ENCODE data around the gene PRKAR2B.
"Not testable (repeated sequence)": the region's sequence is repeated elsewhere in the genome, so short reads cannot be mapped to it uniquely, and the experiment has no call there.

The PRKAR2B gene

GRCh38 chr7:107151538-107151937 is 107.0 kb downstream of the PRKAR2B start:
- WGBS, 2 donors (ENCODE audit: extremely low coverage in 2 of 2, insufficient read length in 2 of 2, insufficient replicate concordance in 1 of 2), result no CpG with 5 or more reads among the region's 7 CpGs
- Histone ChIP-seq H3K23ac (ENCODE audit: low read depth, low read length, poor library complexity) (no peak overlapping the region), H3K9me3 (replicated peaks in 1 of 2; ENCODE audit: control insufficient read depth in 2 of 2, insufficient read depth in 1 of 2, low read depth in 1 of 2, low read length in 2 of 2) (no peaks in the 10 kb centered on the region), H4K91ac (ENCODE audit: low read depth, low read length, poor library complexity) (no peak overlapping the region), H2AK5ac (ENCODE audit: low read depth, low read length) (no peak overlapping the region), H3K4ac (ENCODE audit: low read length) (no peak overlapping the region), H2AFZ (ENCODE audit: low read length) (no peak overlapping the region), H3K4me1 (ENCODE audit: control insufficient read depth in 2 of 2, insufficient read depth in 1 of 2, low read depth in 1 of 2, low read length in 2 of 2) (no peaks in the 10 kb centered on the region), H2BK15ac (ENCODE audit: low read length) (no peak overlapping the region), H3K18ac (ENCODE audit: low read length) (no peak overlapping the region), H2BK120ac (ENCODE audit: low read depth, low read length) (no peak overlapping the region), H4K8ac (ENCODE audit: low read depth, low read length) (no peak overlapping the region), H3K27ac (replicated peaks; ENCODE audit: low read length) (no peak overlapping the region), H2BK12ac (ENCODE audit: low read length) (no peak overlapping the region), H3K9ac (ENCODE audit: low read depth, low read length, poor library complexity) (no peak overlapping the region), H3K4me2 (ENCODE audit: insufficient read depth, low read length, poor library complexity, severe bottlenecking) (no peak overlapping the region), H3K4me3 (ENCODE audit: low read length in 2 of 2) (no peak overlapping the region), H3K36me3 (replicated peaks in 1 of 2; ENCODE audit: control insufficient read depth in 2 of 2, insufficient read depth in 2 of 2, low read length in 2 of 2) (peaks cover 0 to 2% of the 10 kb centered on the region in 2 donors), H3K14ac (ENCODE audit: low read length) (no peak overlapping the region), H3K27me3 (ENCODE audit: control insufficient read depth in 3 of 3, insufficient read depth in 3 of 3, low read depth in 1 of 3, low read length in 3 of 3) (no peaks in the 10 kb centered on the region), H2BK5ac (ENCODE audit: low read length) (no peak overlapping the region), H3K79me1 (ENCODE audit: low read depth, low read length) (no peaks in the 10 kb centered on the region)
- DNase-seq (ENCODE audit: low spot score), result no peak

GRCh38 chr7:107152011-107152410 is 107.5 kb downstream of the PRKAR2B start:
- WGBS, 2 donors (ENCODE audit: extremely low coverage in 2 of 2, insufficient read length in 2 of 2, insufficient replicate concordance in 1 of 2), result no CpG with 5 or more reads among the region's 4 CpGs
- Histone ChIP-seq H2BK12ac (ENCODE audit: low read length) (no peak overlapping the region), H4K91ac (ENCODE audit: low read depth, low read length, poor library complexity) (no peak overlapping the region), H2AK5ac (ENCODE audit: low read depth, low read length) (no peak overlapping the region), H3K27me3 (ENCODE audit: control insufficient read depth in 3 of 3, insufficient read depth in 3 of 3, low read depth in 1 of 3, low read length in 3 of 3) (no peaks in the 10 kb centered on the region), H3K9ac (ENCODE audit: low read depth, low read length, poor library complexity) (no peak overlapping the region), H2BK5ac (ENCODE audit: low read length) (no peak overlapping the region), H2AFZ (ENCODE audit: low read length) (no peak overlapping the region), H3K18ac (ENCODE audit: low read length) (no peak overlapping the region), H2BK120ac (ENCODE audit: low read depth, low read length) (no peak overlapping the region), H3K4me2 (ENCODE audit: insufficient read depth, low read length, poor library complexity, severe bottlenecking) (no peak overlapping the region), H3K36me3 (replicated peaks in 1 of 2; ENCODE audit: control insufficient read depth in 2 of 2, insufficient read depth in 2 of 2, low read length in 2 of 2) (peaks cover 0 to 2% of the 10 kb centered on the region in 2 donors), H3K4me1 (ENCODE audit: control insufficient read depth in 2 of 2, insufficient read depth in 1 of 2, low read depth in 1 of 2, low read length in 2 of 2) (no peaks in the 10 kb centered on the region), H3K4ac (ENCODE audit: low read length) (no peak overlapping the region), H3K23ac (ENCODE audit: low read depth, low read length, poor library complexity) (no peak overlapping the region), H3K9me3 (replicated peaks in 1 of 2; ENCODE audit: control insufficient read depth in 2 of 2, insufficient read depth in 1 of 2, low read depth in 1 of 2, low read length in 2 of 2) (no peaks in the 10 kb centered on the region), H3K27ac (replicated peaks; ENCODE audit: low read length) (no peak overlapping the region), H4K8ac (ENCODE audit: low read depth, low read length) (no peak overlapping the region), H3K79me1 (ENCODE audit: low read depth, low read length) (no peaks in the 10 kb centered on the region), H3K14ac (ENCODE audit: low read length) (no peak overlapping the region), H2BK15ac (ENCODE audit: low read length) (no peak overlapping the region), H3K4me3 (ENCODE audit: low read length in 2 of 2) (no peak overlapping the region)
- no peak for DNase-seq (ENCODE audit: low spot score)

- H3K27ac ChIP-seq (replicated peaks; ENCODE audit: low read length), result no peak overlapping the region
- no peak overlapping the region for H3K4me2 ChIP-seq (ENCODE audit: insufficient read depth, low read length, poor library complexity, severe bottlenecking)
- no peak overlapping the region for H3K9ac ChIP-seq (ENCODE audit: low read depth, low read length, poor library complexity)
- no peak overlapping the region for H4K8ac ChIP-seq (ENCODE audit: low read depth, low read length)
- H3K79me1 ChIP-seq (ENCODE audit: low read depth, low read length), result no peaks in the 10 kb centered on the region
- WGBS, 2 donors (ENCODE audit: extremely low coverage in 2 of 2, insufficient read length in 2 of 2, insufficient replicate concordance in 1 of 2), result no CpG with 5 or more reads among the region's 6 CpGs
- H3K4ac ChIP-seq (ENCODE audit: low read length), result no peak overlapping the region
- H3K36me3 ChIP-seq (replicated peaks in 1 of 2; ENCODE audit: control insufficient read depth in 2 of 2, insufficient read depth in 2 of 2, low read length in 2 of 2), result peaks cover 2 to 3% of the 10 kb centered on the region in 2 donors
- no peak overlapping the region for H2AK5ac ChIP-seq (ENCODE audit: low read depth, low read length)
- H3K18ac ChIP-seq (ENCODE audit: low read length), result no peak overlapping the region
- no peak overlapping the region for H2BK12ac ChIP-seq (ENCODE audit: low read length)
- H3K4me3 ChIP-seq (ENCODE audit: low read length in 2 of 2), result no peak overlapping the region
- H2AFZ ChIP-seq (ENCODE audit: low read length), result no peak overlapping the region
- no peaks in the 10 kb centered on the region for H3K9me3 ChIP-seq (replicated peaks in 1 of 2; ENCODE audit: control insufficient read depth in 2 of 2, insufficient read depth in 1 of 2, low read depth in 1 of 2, low read length in 2 of 2)
- H3K4me1 ChIP-seq (ENCODE audit: control insufficient read depth in 2 of 2, insufficient read depth in 1 of 2, low read depth in 1 of 2, low read length in 2 of 2), result no peaks in the 10 kb centered on the region
- no peak for DNase-seq (ENCODE audit: low spot score)
- H2BK120ac ChIP-seq (ENCODE audit: low read depth, low read length), result no peak overlapping the region
- H3K23ac ChIP-seq (ENCODE audit: low read depth, low read length, poor library complexity), result no peak overlapping the region
- H2BK5ac ChIP-seq (ENCODE audit: low read length), result no peak overlapping the region
- H2BK15ac ChIP-seq (ENCODE audit: low read length), result no peak overlapping the region
- H4K91ac ChIP-seq (ENCODE audit: low read depth, low read length, poor library complexity), result no peak overlapping the region
- H3K14ac ChIP-seq (ENCODE audit: low read length), result no peak overlapping the region
- no peaks in the 10 kb centered on the region for H3K27me3 ChIP-seq (ENCODE audit: control insufficient read depth in 3 of 3, insufficient read depth in 3 of 3, low read depth in 1 of 3, low read length in 3 of 3)
Measured at GRCh38 chr7:107154826-107155225, 110.3 kb downstream of the PRKAR2B start.

GRCh38 chr7:107155726-107156125 is 111.2 kb downstream of the PRKAR2B start:
- not testable (repeated sequence) for H3K27me3 ChIP-seq (ENCODE audit: control insufficient read depth in 3 of 3, insufficient read depth in 3 of 3, low read depth in 1 of 3, low read length in 3 of 3); H3K9ac ChIP-seq (ENCODE audit: low read depth, low read length, poor library complexity); H3K18ac ChIP-seq (ENCODE audit: low read length); H3K4me2 ChIP-seq (ENCODE audit: insufficient read depth, low read length, poor library complexity, severe bottlenecking); H2AK5ac ChIP-seq (ENCODE audit: low read depth, low read length); H4K8ac ChIP-seq (ENCODE audit: low read depth, low read length); H3K36me3 ChIP-seq (replicated peaks in 1 of 2; ENCODE audit: control insufficient read depth in 2 of 2, insufficient read depth in 2 of 2, low read length in 2 of 2); H3K23ac ChIP-seq (ENCODE audit: low read depth, low read length, poor library complexity); H2BK5ac ChIP-seq (ENCODE audit: low read length); H4K91ac ChIP-seq (ENCODE audit: low read depth, low read length, poor library complexity); H2AFZ ChIP-seq (ENCODE audit: low read length); H2BK12ac ChIP-seq (ENCODE audit: low read length); DNase-seq (ENCODE audit: low spot score); H3K9me3 ChIP-seq (replicated peaks in 1 of 2; ENCODE audit: control insufficient read depth in 2 of 2, insufficient read depth in 1 of 2, low read depth in 1 of 2, low read length in 2 of 2); H3K4me3 ChIP-seq (ENCODE audit: low read length in 2 of 2); H2BK120ac ChIP-seq (ENCODE audit: low read depth, low read length); H3K4me1 ChIP-seq (ENCODE audit: control insufficient read depth in 2 of 2, insufficient read depth in 1 of 2, low read depth in 1 of 2, low read length in 2 of 2); H3K4ac ChIP-seq (ENCODE audit: low read length); H3K14ac ChIP-seq (ENCODE audit: low read length); H2BK15ac ChIP-seq (ENCODE audit: low read length); H3K27ac ChIP-seq (replicated peaks; ENCODE audit: low read length); H3K79me1 ChIP-seq (ENCODE audit: low read depth, low read length)
- WGBS, 2 donors (ENCODE audit: extremely low coverage in 2 of 2, insufficient read length in 2 of 2, insufficient replicate concordance in 1 of 2), result no CpG with 5 or more reads among the region's 3 CpGs
